NB4 (cell line): ENCODE data around the gene DRAM1.

Experiments used
- MAX ChIP-seq: IDR thresholded peaks from 2 replicates; pipeline ENCODE4 v1.6.1; 2011; ENCODE audit warnings: low read depth, low read length
- MYC ChIP-seq: IDR thresholded peaks from 2 replicates; pipeline ENCODE4 v1.6.1; 2011; ENCODE audit warnings: low read depth, low read length
- POLR2A ChIP-seq: IDR thresholded peaks from 2 replicates; pipeline ENCODE4 v1.6.1; 2011; ENCODE audit warnings: mild to moderate bottlenecking; ENCODE audit not compliant: insufficient read length; ENCODE audit errors: extremely low read depth
- TF ChIP-seq, protein P1 (sequence below): IDR thresholded peaks from one replicate; pipeline ENCODE4 v1.5.1; 2012; ENCODE audit warnings: low read depth, low read length

GRCh38 chr12:101854747-101855146 is 22.6 kb upstream of the DRAM1 start:
- no peak for TF ChIP-seq POLR2A
- TF ChIP-seq, protein P1, sequence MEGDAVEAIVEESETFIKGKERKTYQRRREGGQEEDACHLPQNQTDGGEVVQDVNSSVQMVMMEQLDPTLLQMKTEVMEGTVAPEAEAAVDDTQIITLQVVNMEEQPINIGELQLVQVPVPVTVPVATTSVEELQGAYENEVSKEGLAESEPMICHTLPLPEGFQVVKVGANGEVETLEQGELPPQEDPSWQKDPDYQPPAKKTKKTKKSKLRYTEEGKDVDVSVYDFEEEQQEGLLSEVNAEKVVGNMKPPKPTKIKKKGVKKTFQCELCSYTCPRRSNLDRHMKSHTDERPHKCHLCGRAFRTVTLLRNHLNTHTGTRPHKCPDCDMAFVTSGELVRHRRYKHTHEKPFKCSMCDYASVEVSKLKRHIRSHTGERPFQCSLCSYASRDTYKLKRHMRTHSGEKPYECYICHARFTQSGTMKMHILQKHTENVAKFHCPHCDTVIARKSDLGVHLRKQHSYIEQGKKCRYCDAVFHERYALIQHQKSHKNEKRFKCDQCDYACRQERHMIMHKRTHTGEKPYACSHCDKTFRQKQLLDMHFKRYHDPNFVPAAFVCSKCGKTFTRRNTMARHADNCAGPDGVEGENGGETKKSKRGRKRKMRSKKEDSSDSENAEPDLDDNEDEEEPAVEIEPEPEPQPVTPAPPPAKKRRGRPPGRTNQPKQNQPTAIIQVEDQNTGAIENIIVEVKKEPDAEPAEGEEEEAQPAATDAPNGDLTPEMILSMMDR: no peak
- peak; percentile 69 for TF ChIP-seq MAX
- 0 out of 2 replicates have a peak, but pooled peaks have one; percentile 58 for TF ChIP-seq MYC
